SU-DHL-6 (cell line): Measurements from ENCODE around the gene MEIS2.

ENCODE experiments used
- EZH2phosphoT487 ChIP-seq: fragments of 200-600 bp; sonication (generic), shearing (Covaris generic); conservative IDR thresholded peaks from 2 replicates; pipeline ENCODE4 v1.6.1; 2018; ENCODE audit warnings: mild to moderate bottlenecking, antibody characterized with exemption, low read length, moderate library complexity, mixed read lengths
- TF ChIP-seq, protein P1 (sequence below): fragments of 200-600 bp; sonication (generic); IDR thresholded peaks from one replicate; pipeline ENCODE4 v1.5.1; 2017; ENCODE audit warnings: antibody characterized with exemption, mild to moderate bottlenecking, low read length, moderate library complexity; ENCODE audit not compliant: insufficient read depth, poor library complexity, severe bottlenecking

- TF ChIP-seq, protein P1, sequence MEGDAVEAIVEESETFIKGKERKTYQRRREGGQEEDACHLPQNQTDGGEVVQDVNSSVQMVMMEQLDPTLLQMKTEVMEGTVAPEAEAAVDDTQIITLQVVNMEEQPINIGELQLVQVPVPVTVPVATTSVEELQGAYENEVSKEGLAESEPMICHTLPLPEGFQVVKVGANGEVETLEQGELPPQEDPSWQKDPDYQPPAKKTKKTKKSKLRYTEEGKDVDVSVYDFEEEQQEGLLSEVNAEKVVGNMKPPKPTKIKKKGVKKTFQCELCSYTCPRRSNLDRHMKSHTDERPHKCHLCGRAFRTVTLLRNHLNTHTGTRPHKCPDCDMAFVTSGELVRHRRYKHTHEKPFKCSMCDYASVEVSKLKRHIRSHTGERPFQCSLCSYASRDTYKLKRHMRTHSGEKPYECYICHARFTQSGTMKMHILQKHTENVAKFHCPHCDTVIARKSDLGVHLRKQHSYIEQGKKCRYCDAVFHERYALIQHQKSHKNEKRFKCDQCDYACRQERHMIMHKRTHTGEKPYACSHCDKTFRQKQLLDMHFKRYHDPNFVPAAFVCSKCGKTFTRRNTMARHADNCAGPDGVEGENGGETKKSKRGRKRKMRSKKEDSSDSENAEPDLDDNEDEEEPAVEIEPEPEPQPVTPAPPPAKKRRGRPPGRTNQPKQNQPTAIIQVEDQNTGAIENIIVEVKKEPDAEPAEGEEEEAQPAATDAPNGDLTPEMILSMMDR = no peak
- no peak for TF ChIP-seq EZH2phosphoT487
Observed at GRCh38 chr15:36938131-36938530, 162.2 kb downstream of the MEIS2 start.
